ENCODE data around the gene ZNF718.
"Not testable (repeated sequence)": the region's sequence is repeated elsewhere in the genome, so short reads cannot be mapped to it uniquely, and the experiment has no call there.

ZNF718 gene

DNA sequence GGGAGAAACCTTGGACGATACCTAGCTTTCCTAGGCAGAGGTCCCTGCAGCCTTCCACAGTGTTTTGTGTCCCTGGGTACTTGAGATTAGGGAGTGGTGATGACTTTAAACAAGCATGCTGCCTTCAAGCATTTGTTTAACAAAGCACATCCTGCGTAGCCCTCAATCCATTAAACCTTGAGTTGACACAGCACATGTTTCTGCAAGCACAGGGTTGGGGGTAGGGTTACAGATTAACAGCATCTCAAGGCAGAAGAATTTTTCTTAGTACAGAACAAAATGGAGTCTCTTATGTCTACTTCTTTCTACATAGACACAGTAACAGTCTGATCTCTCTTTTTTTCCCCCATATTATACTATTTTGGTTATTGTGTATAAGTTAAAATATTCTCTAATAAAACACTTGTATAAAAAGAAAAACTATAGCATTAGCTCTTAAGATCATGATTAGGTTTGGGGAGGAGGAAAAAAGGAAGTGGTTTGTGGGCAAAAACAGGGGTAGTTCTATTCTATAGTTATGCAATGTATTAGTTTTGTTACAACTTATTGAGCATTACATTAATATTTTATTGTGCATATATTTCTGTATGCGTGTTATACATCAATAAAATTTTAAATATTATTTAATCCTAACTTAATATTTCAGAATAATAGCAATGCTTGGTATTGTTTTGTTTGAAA, 84.3 kb downstream of the ZNF718 start:
- not testable (repeated sequence) for H3K27me3 ChIP-seq (ENCODE audit: control insufficient read depth, insufficient read depth, low read length); H3K4me3 ChIP-seq (ENCODE audit: low read length); H3K4me1 ChIP-seq (ENCODE audit: control insufficient read depth, low read depth, low read length); H3K9ac ChIP-seq (ENCODE audit: low read length); H3K27ac ChIP-seq (ENCODE audit: low read length); H3K36me3 ChIP-seq (ENCODE audit: control insufficient read depth, low read depth, low read length)
- H3K9me3 ChIP-seq (ENCODE audit: control insufficient read depth, low read depth, low read length): peaks cover 40% of the 10 kb centered on the region

DNA sequence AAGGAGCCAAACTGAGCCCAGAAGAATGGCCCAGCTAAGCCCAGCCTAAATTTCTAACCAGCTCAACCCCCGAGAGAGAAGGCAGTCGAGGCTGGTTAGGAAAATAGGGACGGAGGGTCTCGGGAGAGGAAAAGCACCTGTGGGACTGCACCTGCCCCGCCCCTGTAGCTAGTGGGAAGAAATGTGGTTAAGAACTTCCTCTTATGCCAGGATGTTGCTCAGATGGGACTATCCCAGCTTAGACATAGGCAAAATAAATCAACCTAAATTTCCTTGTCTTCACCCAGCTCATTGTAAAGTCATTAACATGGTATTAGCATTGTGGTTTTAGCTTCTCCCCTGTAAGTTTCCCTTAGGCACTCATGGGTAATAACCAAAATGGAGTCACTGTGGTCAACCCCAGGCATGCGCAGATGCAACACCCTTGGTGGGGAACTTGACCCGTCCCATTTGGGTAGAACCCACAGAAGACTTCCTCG, 86.8 kb downstream of the ZNF718 start:
- Histone ChIP-seq H3K4me3 (ENCODE audit: low read length) (no peak overlapping the region), H3K27ac (ENCODE audit: low read length) (no peak overlapping the region), H3K4me1 (ENCODE audit: control insufficient read depth, low read depth, low read length) (no peaks in the 10 kb centered on the region), H3K27me3 (ENCODE audit: control insufficient read depth, insufficient read depth, low read length) (no peaks in the 10 kb centered on the region), H3K36me3 (ENCODE audit: control insufficient read depth, low read depth, low read length) (no peaks in the 10 kb centered on the region), H3K9me3 (ENCODE audit: control insufficient read depth, low read depth, low read length) (peaks cover 42% of the 10 kb centered on the region), H3K9ac (ENCODE audit: low read length) (no peak overlapping the region)

DNA sequence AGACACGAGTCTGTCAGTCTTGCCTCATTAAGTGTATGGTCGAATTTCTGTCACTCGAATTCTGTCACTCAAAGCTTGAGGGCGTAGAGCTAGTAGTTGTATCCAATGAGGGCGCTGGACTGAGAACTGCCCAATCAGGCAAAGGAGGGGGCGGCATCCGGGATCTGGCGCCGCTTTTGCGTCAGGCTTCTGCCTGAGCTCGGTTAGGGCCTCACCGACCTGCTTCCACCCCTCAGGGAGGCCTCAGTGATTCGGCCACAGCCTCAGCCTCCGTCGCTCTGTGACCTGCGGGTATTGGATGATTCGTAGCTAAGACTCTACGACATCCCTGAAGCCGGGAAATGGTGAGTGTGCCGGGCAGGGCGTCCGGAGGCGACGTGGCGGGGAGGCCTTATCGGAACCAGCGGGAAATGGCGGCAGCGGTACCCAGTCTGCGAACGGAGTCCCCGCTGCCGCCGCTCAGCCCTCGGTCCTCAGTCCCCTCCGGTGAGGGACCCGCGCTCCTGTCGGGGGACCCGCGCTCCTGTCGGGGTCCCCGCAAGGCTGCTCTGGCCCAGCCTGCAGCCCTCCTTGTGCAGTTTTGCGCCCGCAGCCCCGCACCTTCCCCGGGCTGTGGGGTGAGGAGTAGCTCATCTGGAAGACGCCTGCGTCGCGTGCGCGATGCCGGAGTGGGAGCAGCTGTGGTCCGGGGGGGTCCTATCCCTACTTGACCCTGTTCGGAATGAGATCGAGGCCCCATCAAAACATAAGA, 88.3 kb downstream of the ZNF718 start:
- no peaks in the 10 kb centered on the region for H3K27me3 ChIP-seq (ENCODE audit: control insufficient read depth, insufficient read depth, low read length)
- H3K9ac ChIP-seq (ENCODE audit: low read length): no peak overlapping the region
- H3K4me3 ChIP-seq (ENCODE audit: low read length): no peak overlapping the region
- H3K9me3 ChIP-seq (ENCODE audit: control insufficient read depth, low read depth, low read length): peaks cover 37% of the 10 kb centered on the region
- H3K27ac ChIP-seq (ENCODE audit: low read length): no peak overlapping the region
- H3K36me3 ChIP-seq (ENCODE audit: control insufficient read depth, low read depth, low read length): no peaks in the 10 kb centered on the region
- no peaks in the 10 kb centered on the region for H3K4me1 ChIP-seq (ENCODE audit: control insufficient read depth, low read depth, low read length)

DNA sequence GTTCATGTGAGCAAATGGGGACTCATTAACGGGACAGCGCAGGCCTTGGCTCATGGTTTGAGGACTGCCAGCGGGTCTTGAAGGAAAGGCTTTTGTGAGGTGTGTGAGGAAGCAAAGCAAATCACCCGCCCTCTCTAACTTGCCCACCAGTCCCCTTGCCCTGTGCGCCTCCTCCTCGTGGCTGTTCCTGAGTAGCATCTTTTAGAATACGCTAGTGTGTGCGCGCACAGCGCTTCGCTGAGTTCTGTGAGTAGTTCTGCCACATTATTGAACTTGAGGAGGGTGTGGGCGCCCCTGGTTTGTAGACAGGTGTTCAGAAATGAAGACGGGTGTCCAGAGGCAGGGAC, 88.9 kb downstream of the ZNF718 start:
- not testable (repeated sequence) for H3K9ac ChIP-seq (ENCODE audit: low read length); H3K36me3 ChIP-seq (ENCODE audit: control insufficient read depth, low read depth, low read length); H3K4me1 ChIP-seq (ENCODE audit: control insufficient read depth, low read depth, low read length); H3K27me3 ChIP-seq (ENCODE audit: control insufficient read depth, insufficient read depth, low read length); H3K4me3 ChIP-seq (ENCODE audit: low read length); H3K27ac ChIP-seq (ENCODE audit: low read length)
- peaks cover 41% of the 10 kb centered on the region for H3K9me3 ChIP-seq (ENCODE audit: control insufficient read depth, low read depth, low read length)

Data from iPS-18a (cell line).